Stimulated activated CD8-positive, alpha-beta memory T cell treated with anti-CD3 and anti-CD28 coated beads, Interleukin-12 subunit alpha, Interleukin-12 subunit beta, amount 100 ng/mL, for 24 hours (primary cell): ENCODE measurements around the gene SMAD4.
"Not testable (repeated sequence)": the region's sequence is repeated elsewhere in the genome, so short reads cannot be mapped to it uniquely, and the experiment has no call there.

Experiments
- DNase-seq: peaks from one replicate; pipeline ENCODE4 v3.0.0-alpha.2; 2020; ENCODE audit errors: extremely low read depth

The SMAD4 gene

DNA sequence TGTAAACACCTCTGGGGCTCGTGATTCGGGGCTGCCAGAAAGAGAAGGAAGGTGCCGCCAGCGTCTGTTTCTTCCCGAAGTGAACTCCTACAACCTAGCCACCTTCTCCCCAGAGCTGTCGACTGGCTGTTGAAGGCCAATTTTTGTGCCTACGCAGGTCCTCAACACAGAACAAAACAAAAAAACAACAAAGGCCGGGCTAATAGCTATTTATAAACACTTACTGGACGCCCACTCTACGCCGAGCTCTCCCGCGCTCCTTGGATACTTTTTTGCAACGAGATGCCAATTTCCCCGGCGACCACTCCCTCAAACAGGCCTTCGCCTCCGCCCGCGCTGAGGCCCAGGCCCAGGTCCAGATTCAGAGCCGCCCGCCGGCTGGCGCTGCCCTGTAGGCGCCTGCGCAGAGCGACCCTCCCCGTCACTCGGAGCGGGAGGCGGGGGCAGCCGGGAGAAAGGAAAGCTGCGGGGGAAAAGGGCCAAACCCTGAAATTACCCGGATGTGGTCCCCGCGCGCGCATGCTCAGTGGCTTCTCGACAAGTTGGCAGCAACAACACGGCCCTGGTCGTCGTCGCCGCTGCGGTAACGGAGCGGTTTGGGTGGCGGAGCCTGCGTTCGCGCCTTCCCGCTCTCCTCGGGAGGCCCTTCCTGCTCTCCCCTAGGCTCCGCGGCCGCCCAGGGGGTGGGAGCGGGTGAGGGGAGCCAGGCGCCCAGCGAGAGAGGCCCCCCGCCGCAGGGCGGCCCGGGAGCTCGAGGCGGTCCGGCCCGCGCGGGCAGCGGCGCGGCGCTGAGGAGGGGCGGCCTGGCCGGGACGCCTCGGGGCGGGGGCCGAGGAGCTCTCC, at the start of gene SMAD4:
Gene SMAD4 (plus strand): TSS at position 520 of the 843 bp plus-strand sequence. CDS start 16,834 bp downstream, outside the sequence.
- DNase-seq: peak; percentile 96

DNA sequence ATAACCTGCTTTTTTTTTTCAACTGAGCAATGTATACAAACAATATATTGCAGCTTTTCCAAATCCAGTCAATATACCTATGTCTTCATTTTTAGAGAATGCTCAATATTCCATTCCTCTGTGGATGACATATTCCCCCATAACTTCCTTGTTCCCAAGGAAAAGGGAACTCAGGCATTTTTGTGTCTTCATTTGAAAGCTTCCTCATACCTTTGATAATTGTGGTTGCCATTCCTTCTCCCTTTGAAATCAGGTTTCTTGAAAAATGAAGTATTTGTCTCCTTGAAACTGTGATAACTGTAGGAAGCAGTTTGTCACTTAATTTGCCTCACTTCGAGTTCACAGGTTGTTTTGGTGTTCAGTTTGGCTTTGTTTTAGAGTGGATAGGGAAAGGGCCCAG, 48.6 kb upstream of the SMAD4 start:
- DNase-seq: no peak

DNA sequence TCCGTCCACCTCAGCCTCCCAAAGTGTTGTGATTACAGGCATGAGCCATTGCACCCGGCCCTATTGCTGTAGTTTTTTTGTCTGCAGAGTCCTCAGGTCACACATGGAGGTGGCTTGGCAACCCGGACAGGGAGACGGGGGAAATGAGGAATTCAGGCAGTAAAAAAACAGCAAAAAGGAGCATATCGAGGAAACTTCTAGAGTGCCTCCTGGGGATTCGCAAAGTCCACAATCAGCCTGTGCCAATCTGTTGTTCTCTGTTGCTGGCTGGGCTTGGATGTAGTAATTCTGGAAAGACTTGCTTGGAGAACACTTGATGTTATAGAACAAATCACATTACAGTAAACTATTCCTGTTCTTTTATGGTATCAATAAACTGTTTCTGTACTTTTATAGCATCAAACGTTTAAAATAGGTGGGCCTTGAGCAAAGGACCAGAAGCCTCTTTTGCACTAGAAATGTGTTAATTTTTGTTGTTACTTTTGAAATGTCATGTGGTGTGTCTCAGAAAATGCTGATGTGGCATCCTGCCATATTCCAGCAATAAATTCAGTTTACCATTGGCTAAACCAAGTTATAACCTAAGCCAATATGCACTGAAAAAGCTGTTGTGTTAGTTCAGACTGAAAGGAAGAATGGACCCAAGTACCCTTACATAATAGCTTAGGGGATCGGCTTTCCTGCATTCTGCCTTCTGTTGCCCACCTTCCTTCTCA, 47.8 kb upstream of the SMAD4 start:
- DNase-seq: no peak

DNA sequence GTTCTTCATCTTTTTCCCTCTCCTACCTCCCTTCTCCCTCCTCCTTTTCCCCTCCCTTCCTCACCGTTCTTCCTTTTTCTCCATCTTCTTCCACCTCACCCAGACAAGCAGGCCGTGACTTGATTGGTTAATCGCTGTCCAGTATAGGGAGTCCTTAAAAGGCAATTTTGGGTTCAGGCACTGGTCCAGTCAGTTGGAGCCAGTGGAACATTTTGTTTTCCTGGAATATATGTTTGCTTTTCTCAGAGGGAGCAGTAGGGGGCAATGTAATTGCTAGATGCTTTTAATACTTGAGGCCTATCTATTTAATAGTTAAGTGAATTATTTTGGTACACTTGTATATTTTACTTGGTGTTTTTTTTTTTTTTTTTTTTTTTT, 47.2 kb upstream of the SMAD4 start:
- DNase-seq: no peak

DNA sequence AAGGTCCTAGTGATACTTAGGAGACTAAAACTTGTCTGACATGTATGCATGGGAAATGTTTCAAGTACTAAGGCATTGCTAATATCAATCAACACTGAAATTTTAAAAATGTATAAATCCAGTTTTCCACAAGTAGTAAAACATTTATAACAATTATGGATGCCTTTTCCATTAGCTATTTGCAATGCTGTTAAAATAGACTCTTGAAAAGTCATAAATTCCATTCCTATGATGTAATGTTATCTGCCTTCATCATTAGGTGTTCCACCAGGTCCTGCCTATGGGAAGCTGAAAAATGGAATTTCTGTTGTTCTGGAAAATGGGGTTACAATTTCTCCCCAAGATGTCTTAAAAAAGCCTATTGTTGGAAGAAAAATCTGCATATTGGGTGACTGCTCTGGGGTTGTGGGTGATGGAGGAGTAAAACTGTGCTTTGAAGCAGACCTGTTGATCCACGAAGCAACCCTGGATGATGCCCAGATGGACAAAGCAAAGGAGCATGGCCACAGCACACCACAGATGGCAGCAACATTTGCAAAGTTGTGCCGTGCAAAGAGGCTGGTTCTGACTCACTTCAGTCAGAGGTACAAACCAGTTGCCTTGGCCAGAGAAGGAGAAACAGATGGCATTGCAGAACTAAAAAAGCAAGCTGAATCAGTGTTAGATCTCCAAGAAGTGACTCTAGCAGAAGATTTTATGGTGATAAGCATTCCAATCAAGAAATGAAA, 43.5 kb upstream of the SMAD4 start:
- DNase-seq: no peak

DNA sequence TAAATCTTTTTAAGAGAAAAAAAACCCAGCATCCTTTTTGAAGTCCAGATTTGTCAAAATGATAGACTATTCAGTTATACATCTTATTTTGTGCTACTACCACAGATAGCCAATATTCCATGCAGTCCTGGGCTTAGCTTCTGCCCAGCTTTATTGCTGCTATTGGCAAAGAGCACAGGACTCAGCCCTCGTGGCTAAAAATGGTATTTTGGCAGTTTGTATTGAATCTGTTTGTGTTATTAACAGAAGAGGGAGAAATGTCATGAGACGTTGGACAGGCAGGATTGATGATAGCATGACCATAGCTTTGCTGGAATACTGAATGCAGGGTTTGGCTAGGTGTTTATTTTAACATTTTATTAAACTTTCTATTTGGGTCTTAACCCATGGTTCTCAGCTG, 42.8 kb upstream of the SMAD4 start:
- no peak for DNase-seq

DNA sequence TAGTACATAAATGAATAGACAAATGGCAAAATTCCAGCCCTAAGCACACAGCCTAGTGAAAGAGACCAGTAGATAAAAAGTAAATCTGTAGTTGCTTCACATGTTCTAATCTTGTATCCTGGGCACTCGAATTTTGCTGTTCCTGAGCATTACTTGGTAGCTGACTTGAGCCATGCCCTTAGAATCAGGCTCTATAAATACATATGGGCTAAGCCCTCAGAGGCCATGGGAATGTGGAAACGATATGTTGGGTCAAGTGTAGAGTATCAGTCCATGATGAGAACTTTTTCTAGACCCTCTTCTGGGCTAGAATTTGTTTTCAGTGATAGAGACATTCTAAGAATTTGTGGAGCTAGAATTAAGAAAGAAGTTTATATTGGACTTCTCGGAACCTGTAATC, 40.3 kb upstream of the SMAD4 start:
- DNase-seq: no peak

DNA sequence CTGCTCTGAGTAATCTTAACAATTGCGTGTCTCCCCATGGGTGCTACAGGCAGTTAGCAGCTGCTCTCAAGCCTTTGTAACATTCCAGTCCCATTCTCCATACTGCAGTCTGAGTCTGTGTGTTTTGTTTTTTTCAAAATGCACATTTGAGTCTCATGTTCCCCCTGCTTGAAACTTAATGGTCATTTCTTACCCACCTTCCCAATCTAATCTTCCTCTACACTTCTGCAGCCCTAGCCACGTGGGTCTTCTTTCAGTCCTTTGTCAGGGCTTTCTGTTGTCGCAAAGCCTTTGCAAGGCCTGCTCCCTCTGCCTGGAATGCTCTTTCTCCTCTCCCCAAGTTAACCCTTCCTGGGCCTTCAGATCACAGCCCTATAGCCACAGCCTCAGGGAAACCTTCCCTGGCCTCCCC, 37.7 kb upstream of the SMAD4 start:
- DNase-seq: no peak

DNA sequence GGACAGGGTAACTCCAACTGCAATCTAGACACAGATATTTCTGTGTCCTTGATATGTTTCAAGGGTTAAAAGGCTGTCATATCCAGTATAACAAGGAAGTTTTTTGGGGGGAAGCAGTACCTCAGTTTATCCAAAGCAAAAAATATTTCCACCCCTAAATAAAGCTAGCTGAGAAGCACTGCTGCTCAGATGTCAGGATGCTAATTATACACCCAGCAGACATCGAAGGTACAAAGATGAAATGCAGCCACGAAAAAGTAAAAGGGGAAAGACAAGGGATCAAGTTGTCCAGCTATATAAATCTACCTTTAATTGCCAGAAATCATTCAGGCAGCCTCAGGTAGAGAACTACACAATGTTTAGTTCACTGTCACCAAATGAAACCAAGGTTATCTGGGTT, 36.0 kb upstream of the SMAD4 start:
- DNase-seq: no peak

DNA sequence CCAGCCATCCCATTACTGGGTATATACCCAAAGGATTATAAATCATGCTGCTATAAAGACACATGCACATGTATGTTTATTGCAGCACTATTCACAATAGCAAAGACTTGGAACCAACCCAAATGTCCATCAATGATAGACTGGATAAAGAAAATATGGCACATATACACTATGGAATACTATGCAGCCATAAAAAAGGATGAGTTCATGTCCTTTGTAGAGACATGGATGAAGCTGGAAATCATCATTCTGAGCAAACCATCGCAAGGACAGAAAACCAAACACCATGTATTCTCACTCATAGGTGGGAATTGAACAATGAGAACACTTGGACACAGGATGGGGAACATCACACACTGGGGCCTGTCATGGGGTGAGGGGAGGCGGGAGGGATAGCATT, 26.8 kb upstream of the SMAD4 start:
- DNase-seq: not testable (repeated sequence)

DNA sequence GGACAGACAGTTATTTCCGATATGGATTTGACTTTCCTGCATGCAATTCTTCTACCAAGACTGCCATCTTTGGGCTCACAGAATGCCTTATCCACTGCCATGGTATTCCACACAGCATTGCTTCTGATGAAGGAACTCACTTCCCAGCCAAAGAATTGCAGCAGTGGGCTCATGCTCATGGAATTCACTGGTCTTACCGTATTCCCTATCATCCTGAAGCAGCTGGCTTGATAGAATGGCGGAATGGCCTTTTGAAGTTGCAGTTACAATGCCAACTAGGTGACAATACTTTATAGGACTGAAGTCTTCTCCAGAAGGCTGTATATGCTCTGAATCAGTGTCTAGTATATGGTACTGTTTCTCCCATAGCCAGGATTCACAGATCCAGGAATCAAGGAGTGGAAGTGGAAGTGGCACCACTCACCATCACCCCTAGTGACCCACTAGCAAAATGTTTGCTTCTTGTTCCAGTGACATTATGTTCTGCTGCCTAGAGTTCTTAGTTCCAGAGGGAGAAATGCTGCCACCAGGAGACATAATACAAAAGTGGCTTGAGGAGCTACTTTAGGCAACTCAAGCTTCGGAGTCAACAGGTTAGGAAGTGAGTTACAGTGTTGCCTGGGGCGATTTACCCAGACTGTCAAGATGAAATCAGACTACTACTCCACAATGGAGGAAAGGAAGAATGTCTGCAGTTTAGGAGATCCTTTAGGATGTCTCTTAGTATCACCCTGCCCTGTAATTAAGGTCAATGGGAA, 23.8 kb upstream of the SMAD4 start:
- DNase-seq: no peak

DNA sequence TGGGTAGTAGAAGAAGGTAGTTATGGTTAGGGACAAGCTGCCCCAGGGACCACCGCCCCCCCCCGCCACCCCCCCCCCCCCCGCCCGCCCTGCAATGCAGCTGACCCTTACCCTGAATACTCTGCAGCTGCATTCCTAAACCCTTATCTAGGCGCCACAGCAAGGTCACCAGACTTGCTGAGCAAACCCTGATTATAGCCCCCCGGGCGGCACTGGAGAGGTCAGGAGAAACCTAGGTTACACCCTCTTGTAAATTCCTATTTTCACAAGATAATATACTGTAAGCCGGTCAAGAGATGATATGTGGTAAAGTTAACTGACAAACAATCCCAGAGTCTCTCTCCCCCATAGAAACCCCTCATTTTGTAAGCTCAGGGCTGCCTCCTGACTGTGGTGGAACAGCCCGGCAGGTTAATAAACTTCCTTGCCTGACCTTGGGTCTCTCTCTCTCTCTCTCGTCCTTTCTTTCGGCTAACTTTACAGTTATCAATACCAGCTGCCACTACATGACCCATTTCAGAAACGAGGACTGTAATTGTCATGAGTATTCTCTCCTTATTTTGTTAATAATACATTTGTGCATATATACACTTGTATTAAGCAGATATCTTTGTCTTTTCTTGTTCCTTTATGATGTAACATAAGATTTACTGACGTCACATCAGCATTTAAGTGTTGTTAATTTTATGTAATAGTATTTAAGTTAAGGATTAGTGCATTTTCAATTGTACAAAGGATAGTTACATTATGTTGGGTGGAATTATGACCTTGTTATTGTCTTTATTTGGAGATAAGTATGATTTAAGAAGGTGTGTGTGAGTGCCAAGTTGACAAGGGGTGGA, 22.8 kb upstream of the SMAD4 start:
- no peak for DNase-seq

DNA sequence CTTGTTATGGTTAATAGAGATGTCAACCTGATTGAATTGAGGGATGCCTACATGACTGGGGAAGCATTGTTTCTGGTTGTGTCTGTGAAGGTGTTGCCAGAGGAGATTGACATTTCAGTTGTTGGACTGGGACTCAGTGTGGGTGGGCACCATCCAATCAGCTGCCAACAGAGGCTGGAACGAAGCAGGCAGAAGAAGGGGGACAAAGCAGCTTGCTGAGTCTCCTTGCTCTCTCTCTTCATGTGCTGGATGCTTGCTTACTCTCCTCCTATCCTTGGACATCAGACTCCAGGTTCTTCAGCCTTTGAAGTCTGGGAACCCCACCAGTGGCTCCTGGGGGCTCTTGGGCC, 22.2 kb upstream of the SMAD4 start:
- no peak for DNase-seq

DNA sequence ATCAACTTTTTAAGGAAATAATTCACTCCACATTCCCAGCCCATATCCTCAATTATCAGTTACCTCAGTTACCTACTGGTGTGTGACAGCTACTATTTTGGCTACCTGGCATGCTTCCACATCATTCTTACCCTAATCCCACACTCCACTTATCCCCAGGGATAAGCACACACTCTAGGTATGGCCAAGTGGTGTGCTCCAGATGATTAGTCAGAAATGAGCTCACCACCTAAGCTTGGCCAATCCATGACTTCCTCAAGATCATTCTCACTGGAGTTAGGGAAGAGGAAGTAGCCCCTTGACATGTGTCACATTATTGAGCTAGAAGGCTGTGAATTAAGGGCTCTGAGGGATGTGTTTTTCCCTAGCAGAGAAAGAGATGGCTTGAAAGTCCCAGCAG, 20.9 kb upstream of the SMAD4 start:
- no peak for DNase-seq

DNA sequence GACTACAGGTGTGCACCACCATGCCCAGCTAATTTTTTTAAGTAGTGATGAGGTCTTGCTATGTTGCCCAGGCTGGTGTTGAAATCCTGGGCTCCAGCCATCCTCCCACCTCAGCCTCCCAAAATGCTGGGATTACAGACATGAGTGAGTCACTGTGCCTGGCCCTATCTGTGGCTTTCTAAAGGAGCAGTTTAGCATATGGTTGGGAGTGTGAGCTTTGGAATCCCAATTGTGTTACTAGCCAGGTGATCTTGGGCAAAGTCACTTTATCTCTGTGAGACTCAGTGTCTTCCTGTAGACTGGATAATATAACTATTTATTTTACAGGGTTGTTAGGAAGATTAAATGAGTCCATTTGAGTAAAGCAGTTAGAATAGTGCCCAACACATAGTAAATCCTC, 19.8 kb upstream of the SMAD4 start:
- no peak for DNase-seq

DNA sequence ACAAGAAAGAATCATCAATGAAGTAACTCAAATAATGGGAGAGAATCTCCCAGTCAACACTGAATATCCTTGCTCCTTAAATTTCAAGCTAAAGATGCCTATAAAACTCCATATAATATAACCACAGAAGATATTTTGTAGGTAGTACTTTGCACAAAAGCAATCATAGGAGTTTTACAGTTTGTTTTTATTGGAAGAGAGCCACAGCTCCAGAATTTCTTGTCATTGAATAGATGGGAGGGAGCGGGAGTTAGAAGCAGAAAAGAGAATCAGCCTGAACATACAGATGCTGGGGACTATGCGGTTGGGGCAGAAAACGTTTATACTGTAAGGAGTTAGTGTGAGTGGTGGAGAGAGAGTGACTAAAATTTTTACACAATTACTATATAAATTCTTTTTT, 18.3 kb upstream of the SMAD4 start:
- no peak for DNase-seq

DNA sequence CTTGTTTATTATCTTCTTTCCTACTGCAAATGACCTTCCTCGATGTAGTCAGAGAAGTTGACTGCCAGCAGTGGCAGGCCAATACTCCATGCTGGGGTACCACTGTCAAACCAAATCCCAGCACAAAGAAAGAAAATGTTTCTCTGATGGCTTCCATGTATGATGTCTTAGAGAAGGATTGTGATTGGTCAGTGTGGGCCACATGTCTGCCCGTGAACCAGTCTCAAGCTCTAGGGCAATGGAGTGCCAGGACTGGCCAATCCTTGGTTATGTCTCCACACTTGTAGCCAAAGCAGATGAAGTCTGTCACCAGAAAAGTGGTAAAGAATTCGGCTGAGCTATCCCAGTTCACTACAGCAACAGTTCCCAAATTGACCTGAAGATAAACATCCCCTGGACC, 17.6 kb upstream of the SMAD4 start:
- DNase-seq: no peak

DNA sequence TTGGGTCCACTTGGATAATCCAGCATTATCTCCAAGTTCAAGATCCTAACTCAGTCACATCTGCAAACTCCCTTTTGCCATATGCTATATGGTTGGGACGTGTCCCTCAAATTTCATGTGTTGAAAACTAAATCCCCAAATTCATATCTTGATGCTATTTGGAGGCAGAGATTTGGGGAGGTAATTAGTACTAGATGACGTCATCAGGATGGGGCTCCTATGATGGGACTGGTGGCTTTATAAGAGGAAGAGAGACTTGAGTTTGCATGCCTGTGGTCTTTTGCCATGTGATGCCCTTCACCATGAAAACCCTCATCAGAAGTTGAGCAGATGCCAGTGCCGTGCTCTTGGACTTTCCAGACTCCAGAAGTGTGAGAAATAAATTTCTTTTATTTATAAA, 16.8 kb upstream of the SMAD4 start:
- no peak for DNase-seq

DNA sequence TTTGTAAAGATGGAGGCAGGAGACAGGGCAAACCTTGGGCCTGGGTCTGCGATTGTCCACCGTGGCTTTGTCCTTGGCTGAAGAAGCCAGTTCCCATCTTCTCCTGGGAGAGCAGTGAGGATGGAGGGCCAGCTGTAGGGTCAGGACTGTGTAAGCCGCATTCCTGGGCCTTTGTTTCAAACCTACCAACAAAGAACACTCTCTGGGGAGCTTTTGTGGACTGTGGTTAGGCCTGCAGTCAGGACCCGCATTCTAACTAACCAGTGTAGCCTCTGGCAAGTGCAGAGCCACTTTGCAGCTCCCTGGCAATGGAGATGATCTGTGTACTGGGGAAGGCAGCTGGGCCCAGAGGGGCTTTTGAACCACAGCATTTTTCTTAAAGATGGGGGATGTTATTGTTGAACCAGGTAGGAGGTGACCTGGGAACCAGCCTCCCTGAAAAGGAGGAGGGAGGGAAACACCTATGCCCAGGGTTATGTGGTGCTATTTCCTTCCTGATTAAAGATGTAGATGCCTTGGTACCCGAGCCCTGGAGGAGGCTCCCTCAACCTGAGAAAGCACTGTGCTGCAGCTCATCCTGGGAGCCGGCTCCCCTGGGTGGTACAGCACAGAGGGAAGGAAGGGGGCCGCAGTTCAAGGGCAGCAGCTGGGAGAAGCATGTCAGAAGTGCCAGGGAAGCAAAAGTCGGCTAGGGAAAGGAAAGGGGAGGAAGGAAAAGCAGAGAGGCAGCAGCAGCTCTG, 12.7 kb upstream of the SMAD4 start:
- DNase-seq: no peak

DNA sequence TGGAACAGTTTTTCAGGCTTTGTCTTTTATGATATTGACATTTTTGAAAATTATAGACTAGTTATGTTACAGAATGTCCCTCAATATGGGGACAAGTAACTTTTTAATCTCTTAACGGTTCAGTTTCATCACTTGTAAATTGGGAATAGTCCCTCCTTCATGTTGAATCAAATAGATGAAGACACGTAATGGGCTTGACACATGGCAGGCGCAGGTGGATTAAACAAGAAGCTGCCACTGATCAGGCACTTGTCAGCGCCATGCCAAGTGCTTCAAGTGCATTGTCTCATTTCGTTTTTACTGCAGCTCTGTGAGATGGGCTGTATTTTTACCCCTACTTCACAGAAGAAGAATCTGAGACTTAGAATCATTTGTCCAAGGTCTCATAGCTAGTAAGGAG, 9.5 kb upstream of the SMAD4 start:
- no peak for DNase-seq
